HG02938 (cell line): ENCODE measurements around the gene SFXN2.
"Not testable (repeated sequence)": the region's sequence is repeated elsewhere in the genome, so short reads cannot be mapped to it uniquely, and the experiment has no call there.

Experiments used
- ATAC-seq: cut with Tn5 transposase; IDR thresholded peaks from one replicate; pipeline ENCODE4 v1.9.1; 2021; ENCODE audit warnings: mild to moderate bottlenecking, moderate library complexity; ENCODE audit not compliant: unreplicated experiment

Gene SFXN2

GRCh38 chr10:102716900-102717565 lies 2.6 kb downstream of the SFXN2 start:
- ATAC-seq, result not testable (repeated sequence)

DNA sequence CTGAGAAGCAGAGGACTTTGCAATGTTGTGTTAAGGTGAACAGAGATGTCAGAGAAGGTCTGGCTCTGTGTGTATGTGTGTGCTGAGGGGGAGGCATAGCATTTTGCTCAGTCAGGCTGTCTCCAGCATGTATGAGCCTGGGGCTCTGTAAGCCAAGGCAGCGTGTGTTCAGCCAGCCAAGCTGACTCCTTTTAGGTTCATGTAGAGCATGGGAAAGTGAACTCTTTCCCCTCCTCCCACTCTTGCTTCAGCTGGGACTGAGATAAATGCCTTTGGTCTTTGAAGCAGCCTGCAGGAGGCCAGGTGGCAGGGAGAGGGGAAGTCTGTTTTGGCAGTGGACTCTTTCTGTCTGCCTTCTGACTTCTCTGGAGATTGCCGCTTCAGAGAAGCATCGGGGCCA lies 3.8 kb downstream of the SFXN2 start:
- no peak for ATAC-seq

- ATAC-seq, result no peak
These were observed 5.9 kb downstream of the SFXN2 start for GRCh38 chr10:102720337-102720736.

- ATAC-seq, result no peak
These were observed 6.4 kb downstream of the SFXN2 start for GRCh38 chr10:102720775-102721301.

DNA sequence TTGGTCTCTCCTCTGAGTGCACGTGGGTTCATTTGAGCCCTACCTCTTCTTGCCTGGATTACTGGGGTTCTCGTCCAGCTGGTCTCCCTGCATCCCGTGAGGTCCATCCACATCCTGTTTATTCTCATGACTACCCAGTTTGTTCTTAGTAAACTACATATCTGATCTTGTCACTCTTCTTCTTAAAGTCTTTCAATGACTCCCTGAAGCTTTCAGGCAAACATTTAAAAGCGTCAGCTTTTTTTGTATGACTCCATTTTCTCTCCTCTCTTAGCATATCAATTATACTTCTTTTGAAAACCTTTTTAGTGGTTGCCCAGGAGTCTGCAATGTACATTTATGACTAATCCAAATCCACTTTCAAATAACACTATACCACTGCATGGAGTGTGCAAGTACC lies 7.5 kb downstream of the SFXN2 start:
- ATAC-seq, result no peak

GRCh38 chr10:102723989-102724388 lies 9.6 kb downstream of the SFXN2 start:
- no peak for ATAC-seq

- no peak for ATAC-seq
These were observed 11.8 kb downstream of the SFXN2 start for GRCh38 chr10:102726274-102726673.

- ATAC-seq, result no peak
These were observed 12.8 kb downstream of the SFXN2 start for GRCh38 chr10:102727037-102727818.

- ATAC-seq, result no peak
These were observed 14.9 kb downstream of the SFXN2 start for GRCh38 chr10:102729029-102730026.

- no peak for ATAC-seq
These were observed 16.9 kb downstream of the SFXN2 start for GRCh38 chr10:102731222-102731800.

- no peak for ATAC-seq
These were observed 18.2 kb downstream of the SFXN2 start for GRCh38 chr10:102732661-102733060.

GRCh38 chr10:102735065-102735562 lies 20.7 kb downstream of the SFXN2 start:
- no peak for ATAC-seq

DNA sequence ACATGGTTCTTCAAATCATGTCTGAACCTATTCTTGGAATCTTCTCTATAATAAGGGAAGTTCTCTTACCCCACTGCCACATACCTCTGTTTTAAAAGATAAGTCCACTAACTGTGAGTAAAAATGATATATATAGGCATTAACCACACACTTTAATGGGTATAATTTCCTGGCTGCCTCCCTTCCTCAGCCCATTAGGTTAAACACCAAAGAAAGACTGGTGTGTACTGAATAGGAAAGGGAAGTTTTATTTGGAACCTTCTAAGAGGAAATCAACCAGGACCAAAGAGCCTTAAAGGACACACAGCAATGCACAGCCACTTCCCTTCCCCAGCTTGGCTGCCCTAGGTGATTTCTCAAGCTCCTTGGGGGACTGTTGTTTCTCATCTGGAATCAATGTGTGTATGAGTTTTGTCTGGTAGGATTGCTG lies 24.3 kb downstream of the SFXN2 start:
- ATAC-seq, result no peak

DNA sequence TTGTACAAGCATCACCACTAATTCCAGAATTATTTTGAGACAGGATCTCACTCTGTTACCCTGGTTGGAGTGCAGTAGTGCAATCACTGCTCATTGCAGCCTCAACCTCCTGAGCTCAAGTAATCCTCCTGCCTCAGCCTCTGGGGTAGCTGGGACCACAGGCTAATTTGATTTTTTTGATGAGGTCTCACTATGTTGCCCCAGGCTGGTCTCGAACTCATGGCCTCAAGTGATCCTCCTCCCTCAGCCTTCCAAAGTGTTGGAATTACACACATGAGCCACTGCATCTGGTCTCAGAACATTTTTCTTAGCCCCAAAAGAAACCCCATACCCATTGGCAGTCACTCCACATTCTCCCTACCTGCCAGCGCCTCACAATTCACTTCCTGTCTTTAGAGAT lies 25.8 kb downstream of the SFXN2 start:
- ATAC-seq, result no peak

- ATAC-seq, result no peak
These were observed 27.3 kb downstream of the SFXN2 start for GRCh38 chr10:102741726-102742237.

DNA sequence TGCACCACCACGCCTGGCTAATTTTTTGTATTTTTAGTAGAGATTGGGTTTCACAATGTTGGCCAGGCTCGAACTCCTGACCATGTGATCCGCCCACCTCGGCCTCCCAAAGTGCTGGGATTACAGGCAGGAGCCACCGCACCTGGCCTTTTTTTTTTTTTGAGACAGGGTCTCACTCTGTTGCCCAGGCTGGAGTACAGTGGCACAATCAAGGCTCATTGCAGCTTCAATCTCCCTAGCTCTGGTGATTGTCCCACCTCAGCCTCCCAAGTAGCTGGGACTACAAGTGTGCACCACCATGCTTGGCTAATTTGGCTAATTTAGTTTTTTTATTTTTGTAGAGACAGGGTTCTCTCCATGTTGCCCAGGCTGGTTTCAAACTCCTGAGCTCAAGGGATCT lies 27.9 kb downstream of the SFXN2 start:
- not testable (repeated sequence) for ATAC-seq

DNA sequence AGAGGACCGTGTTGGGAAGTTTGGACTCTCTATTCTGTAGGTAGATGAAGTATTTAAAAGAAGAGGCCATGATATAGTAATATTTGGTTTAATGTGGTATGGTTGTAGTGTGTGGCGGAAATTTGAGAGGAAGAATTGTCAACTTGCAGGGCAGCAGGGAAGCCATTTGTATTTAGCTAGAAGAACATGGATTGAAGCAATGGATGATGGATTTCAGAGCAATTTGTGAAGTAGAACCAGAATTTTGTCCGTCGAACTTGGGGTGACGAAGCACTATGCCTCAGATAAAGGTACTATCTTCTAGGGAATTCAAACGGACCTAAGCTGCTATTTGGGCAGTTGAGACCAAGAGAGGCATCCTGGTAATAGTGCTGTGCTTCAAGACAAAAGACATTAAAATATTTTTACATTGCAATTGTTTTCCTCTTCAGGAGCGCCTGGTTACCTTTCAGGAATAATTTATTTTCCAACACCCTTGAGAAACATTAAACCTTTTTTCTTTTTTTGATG lies 28.7 kb downstream of the SFXN2 start:
- peak; percentile 6 for ATAC-seq

GRCh38 chr10:102743588-102744373 lies 29.3 kb downstream of the SFXN2 start, which contains the start of gene WBP1L:
WBP1L (plus strand) TSS chr10:102743948; CDS start chr10:102744054, 106 bp downstream.
- ATAC-seq, result peak; percentile 99
